Measurements from ENCODE around the gene ZFYVE28.

Gene ZFYVE28

DNA sequence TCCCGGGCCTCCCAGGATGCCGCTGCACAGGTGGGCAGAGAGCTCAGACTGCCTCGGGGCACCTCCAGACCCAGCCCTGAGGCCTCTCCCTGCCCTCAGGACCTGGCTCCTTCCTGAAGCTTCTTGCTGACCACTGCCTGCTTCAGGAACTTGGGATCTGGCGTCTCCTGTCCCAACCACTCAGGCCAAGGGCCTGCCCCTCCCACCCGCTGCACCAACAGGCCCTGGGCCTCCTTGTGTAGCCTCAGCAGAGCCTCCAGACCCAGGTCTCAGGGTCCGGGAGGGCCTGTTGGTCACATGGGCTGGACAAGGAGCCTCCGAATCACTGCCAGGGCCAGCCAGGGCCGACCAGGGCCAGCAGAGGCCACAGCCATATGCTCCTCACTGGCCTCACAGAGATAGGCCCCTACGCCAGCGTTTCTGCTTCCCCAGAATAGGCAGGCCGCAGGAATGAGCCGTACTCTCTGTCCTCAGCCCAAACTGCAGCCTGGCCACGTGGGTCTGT is 159.4 kb downstream of the ZFYVE28 start:
- H3K9me3 Mint-ChIP-seq, result no peaks in the 10 kb centered on the region
- H3K4me3 Mint-ChIP-seq, result peak overlapping the region; percentile 31 to 72
- peaks cover 16 to 17% of the 10 kb centered on the region in 2 donors for H3K4me1 Mint-ChIP-seq (ENCODE audit: low read depth in 2 of 2)
- no peaks in the 10 kb centered on the region for H3K27me3 Mint-ChIP-seq
- H3K36me3 Mint-ChIP-seq (ENCODE audit: insufficient read depth), result peaks cover 80% of the 10 kb centered on the region
- ATAC-seq (replicated peaks) (no peak), DNase-seq (no peak)
- H3K27ac Mint-ChIP-seq, result peak overlapping the region in 1 of 2 donors; percentile 29

DNA sequence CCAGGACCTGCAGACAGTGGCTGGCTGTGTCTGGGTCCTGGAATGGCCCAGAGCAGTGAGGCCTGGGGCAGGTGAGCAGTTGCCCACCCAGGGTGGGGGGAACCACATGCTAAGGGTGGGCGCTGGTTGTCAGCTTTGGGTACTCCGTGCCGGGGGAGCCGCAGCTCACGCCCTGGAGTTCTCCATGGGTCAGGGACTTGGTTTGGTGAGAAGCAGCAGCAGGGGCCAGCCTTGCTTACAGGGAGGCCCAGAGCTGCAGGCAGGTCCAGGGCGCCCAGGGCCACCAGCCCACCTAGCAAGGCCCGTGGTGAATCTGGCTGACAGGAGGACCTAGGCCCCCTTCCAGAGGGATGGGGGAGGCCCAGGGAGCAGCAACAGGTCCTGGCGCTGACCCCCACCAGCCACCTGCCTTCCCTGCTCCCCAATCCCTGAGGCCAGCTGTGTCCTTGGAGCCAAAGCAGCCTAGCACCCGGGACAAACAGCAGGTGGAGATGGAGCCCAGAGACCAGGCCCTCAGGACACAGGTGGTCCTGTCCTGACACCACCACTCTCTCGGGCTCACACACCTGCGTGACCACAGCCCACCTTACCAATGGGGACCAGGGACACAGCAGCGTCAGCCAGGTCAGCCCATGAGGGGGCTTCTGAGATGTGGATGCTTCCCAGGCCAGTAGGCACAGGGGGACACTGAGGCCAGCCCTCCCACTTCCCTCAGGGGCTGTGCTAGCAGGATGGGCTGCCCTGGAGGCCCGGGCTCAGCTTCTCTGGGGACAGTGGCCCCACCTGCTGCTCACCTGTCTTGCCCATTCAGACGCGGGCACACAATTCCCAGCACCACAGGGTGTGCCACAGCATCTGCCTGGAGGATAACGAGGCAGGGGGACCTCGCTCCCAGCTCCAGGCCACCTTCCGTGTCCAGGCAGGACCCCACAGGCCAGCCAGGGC is 160.1 kb downstream of the ZFYVE28 start:
- Mint-ChIP-seq H3K27me3 (no peaks in the 10 kb centered on the region), H3K9me3 (no peaks in the 10 kb centered on the region), H3K4me3 (peak overlapping the region in 1 of 2 donors; percentile 53), H3K4me1 (ENCODE audit: low read depth in 2 of 2) (peaks cover 16 to 17% of the 10 kb centered on the region in 2 donors), H3K36me3 (ENCODE audit: insufficient read depth) (peaks cover 86% of the 10 kb centered on the region), H3K27ac (peak overlapping the region in 1 of 2 donors; percentile 65)
- ATAC-seq (replicated peaks) (no peak), DNase-seq (no peak)

DNA sequence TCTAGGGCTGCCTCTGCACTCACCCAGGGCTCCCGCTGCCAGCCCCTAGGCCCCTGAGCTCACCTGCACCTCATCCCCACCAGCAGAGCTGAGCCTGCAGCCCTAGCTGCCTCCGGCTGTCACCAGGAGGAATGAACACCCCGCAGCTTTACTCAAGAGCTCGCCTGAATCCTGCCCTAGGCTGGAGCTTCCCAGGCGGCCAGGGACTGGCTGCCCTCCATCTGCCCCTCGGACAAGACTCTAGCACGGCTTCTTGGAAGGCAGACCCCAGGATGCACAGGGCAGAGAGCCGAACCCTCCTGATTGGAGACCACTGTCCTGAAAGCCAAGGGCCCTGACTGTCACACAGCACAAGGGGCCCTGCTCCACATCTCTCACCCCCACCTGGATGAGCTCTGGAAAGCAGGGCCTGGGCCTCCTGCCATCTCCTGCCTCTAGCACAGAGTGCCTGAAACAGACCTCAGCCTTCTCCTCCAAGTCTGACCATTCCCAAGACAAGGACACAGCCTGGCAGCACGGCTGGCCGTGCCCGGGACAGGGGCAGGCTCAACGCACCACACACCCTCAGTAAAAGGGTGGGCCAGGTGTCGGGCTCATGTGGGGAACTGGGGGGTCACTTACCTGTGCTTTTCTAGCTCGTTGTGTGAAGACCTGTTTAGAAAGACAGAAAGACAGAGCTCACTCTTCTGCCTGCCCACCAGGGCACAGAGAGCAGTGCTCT is 160.9 kb downstream of the ZFYVE28 start:
- Mint-ChIP-seq H3K4me3 (peak overlapping the region in 1 of 2 donors; percentile 53), H3K9me3 (no peaks in the 10 kb centered on the region), H3K4me1 (ENCODE audit: low read depth in 2 of 2) (peaks cover 16 to 17% of the 10 kb centered on the region in 2 donors), H3K36me3 (ENCODE audit: insufficient read depth) (peaks cover 88% of the 10 kb centered on the region), H3K27me3 (no peaks in the 10 kb centered on the region), H3K27ac (peak overlapping the region in 1 of 2 donors; percentile 93)
- ATAC-seq (replicated peaks) (no peak), DNase-seq (no peak)

DNA sequence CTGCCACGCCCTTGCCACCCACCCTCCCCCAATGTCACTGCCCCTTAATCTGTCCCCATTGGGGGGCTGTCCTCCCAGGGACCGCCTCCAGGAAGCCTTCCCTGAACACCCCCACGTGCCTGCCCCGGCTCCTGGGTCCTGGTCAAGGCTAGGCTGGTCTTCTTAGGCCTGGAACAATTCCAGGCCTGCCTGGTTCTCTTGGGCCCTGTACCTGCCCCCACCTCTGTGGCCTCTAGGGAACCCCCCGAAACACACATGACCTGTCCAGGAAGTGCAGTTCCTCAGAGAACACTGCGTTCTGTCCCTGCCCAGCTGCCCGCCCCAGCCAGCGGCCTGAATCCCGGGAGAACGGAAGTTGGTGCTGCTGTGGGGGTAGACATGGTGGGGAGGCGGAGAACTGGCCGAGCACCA is 161.7 kb downstream of the ZFYVE28 start:
- Mint-ChIP-seq H3K9me3 (no peaks in the 10 kb centered on the region), H3K4me1 (ENCODE audit: low read depth in 2 of 2) (peaks cover 16 to 17% of the 10 kb centered on the region in 2 donors), H3K27ac (peak overlapping the region in 1 of 2 donors; percentile 93), H3K4me3 (no peak overlapping the region), H3K27me3 (no peaks in the 10 kb centered on the region), H3K36me3 (ENCODE audit: insufficient read depth) (peaks cover 89% of the 10 kb centered on the region)
- no peak for ATAC-seq (replicated peaks)
- no peak for DNase-seq

DNA sequence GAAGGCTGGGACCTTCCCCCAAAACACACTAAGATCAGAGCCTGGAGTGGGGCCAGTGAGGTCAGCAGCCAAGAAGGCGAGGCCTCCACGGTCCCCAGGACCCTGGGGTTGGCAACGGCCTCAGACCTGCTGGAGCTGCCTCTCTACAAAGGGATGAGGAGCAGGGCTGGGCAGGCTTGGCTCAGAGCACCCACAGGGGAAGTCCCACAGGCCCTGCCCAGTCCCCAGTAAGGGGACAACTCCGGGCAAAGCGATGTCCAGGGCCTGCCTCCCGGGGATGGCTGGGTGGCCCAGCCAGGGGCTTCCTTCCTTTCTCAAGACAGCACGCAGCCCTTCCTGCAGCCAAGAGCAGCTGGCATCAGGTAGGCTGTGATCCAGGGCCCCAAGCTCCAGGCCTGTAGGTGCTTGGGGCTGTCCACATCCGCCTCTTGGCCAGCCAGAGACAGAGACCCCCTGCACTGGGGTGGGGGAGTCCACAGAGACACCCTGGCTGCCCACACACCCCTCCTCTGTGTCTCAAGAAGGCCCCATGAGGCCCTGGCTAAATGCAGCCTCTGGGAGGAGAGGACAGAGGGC is 162.2 kb downstream of the ZFYVE28 start:
- H3K9me3 Mint-ChIP-seq, result no peaks in the 10 kb centered on the region
- H3K4me3 Mint-ChIP-seq, result peak overlapping the region in 1 of 2 donors; percentile 10
- DNase-seq (no peak), ATAC-seq (replicated peaks) (no peak)
- peak overlapping the region in 1 of 2 donors; percentile 93 for H3K27ac Mint-ChIP-seq
- H3K4me1 Mint-ChIP-seq (ENCODE audit: low read depth in 2 of 2), result peaks cover 16 to 19% of the 10 kb centered on the region in 2 donors
- H3K27me3 Mint-ChIP-seq, result no peaks in the 10 kb centered on the region
- peaks cover 94% of the 10 kb centered on the region for H3K36me3 Mint-ChIP-seq (ENCODE audit: insufficient read depth)

DNA sequence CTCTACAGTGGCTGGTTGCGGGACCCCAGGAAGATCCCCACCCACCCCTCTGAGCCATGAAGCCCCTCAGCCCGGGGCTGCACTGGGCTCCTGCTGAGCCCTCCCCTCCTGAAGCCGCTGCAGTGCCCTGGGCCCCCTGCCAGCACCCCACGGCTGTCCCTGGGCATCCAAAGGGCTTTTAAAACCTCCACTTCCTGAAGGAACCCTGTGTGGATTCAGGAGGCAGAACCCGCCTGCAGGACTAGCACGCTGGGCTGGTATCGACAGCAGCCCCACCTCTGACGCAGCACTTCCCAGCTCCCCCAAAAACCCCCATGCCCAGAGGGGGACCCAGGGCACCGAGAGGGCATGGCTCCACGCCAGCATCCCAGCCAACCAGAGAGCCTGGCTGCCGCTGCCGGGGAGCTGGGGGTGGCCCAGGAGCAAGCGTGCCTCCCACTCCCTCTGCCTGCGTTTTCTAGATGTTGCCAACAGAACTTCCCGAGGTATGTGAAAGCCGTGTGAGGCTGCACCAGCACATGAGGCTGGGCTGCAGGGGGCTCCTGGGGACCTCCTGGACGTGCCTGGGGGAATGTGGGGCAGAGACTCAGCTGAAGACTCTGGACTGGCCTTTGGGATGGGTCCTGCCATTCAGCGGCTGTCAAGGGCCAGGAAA is 162.8 kb downstream of the ZFYVE28 start:
- ATAC-seq (replicated peaks) (no peak), DNase-seq (no peak)
- Mint-ChIP-seq H3K36me3 (ENCODE audit: insufficient read depth) (peaks cover 93% of the 10 kb centered on the region), H3K27ac (peak overlapping the region in 1 of 2 donors; percentile 93), H3K4me1 (ENCODE audit: low read depth in 2 of 2) (peaks cover 16 to 19% of the 10 kb centered on the region in 2 donors), H3K27me3 (no peaks in the 10 kb centered on the region), H3K4me3 (no peak overlapping the region), H3K9me3 (no peaks in the 10 kb centered on the region)

DNA sequence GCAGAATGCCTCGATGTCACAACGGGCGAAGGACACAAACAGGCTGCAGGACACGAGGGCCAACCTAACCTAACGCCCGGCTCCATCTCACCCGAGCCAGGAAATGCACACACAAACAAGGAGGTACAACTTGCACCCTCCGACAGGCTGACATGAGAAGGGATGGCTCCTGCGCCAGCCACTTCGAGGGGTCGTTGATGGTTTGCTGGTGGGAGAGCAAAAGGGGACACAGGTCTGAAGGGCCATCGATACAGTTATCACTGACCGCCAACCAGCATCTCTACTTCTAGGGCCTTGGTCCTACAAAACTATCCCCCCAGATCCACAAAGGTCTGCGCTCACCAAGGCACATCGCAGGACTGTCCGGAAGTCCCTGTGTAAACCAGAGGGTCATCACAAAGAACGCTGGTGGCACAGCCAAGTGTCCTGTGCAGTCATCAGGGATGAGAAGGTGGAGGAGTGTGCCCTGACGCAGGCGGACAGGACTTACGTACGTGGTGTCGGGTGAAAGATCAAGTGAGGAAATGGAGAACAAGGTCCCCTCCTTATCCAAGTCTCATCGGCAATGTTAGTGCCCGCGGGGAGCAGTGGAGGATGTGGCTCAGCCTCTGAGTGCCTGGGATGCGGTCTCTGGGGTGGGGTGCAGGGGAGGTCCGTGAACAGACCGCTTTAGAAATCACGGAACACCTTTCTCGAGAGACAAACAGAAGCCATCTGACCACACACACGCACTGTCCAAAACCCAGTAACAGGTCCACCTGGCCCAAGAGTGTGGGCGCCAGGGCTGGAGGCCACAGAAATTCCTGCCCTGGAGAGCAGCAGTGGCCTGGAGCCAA is 163.6 kb downstream of the ZFYVE28 start:
- Mint-ChIP-seq H3K27ac (peak overlapping the region; percentile 76 to 93), H3K4me3 (peak overlapping the region in 1 of 2 donors; percentile 33), H3K4me1 (ENCODE audit: low read depth in 2 of 2) (peaks cover 16 to 19% of the 10 kb centered on the region in 2 donors)

DNA sequence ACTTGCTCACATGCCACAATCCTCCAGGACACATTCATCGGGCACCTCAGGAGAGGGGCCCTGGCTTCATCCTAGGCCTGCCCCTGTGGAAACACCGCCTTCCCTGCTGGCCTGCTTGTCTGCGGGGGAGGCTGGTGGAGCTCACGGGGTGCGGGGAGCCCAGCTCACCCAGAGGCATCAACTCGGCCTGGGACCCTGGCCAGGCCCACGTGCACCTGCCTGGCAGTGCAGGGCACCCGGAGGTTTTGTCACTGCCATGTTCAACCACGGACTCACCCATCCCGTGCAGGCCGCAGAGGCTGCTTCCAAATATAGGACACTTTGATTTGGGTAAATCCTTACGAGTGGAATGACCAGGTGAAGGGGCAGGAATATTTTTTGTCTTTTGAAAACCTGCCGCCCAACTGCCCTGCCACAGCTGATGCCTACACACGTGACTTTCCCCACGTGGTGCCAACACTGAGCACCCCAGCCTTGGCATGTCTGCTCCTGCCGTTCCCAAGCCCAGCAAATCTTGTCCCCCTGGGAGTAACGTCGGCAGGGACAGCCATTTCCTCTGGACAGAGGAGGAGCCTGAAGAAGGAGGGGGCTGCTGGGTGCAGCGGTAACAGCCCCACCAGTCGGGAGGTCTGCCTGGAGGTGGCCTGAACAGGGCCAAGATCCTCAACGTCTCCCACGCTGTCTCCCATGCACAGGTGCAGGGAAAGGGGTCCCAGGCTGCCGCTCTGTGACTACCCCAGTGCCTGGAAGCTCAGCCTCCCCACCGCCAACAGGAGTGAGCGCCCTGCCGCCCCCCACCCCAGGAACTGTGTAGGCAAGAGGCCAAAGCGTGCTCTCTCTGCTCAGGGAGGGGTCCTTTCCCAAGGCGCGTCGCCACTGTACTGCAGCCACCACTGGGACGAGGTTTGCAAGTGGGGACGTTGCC is 165.0 kb downstream of the ZFYVE28 start:
- Mint-ChIP-seq H3K4me1 (ENCODE audit: low read depth in 2 of 2) (peaks cover 16% of the 10 kb centered on the region in 2 donors), H3K4me3 (peak overlapping the region in 1 of 2 donors; percentile 19), H3K27ac (peak overlapping the region; percentile 76 to 93), H3K36me3 (ENCODE audit: insufficient read depth) (peaks cover 96% of the 10 kb centered on the region), H3K27me3 (no peaks in the 10 kb centered on the region), H3K9me3 (no peaks in the 10 kb centered on the region)
- ATAC-seq (replicated peaks), result no peak
- no peak for DNase-seq

More for the DNA sequence above, 163.6 kb downstream of the ZFYVE28 start:
- no peaks in the 10 kb centered on the region for H3K9me3 Mint-ChIP-seq
- peaks cover 96% of the 10 kb centered on the region for H3K36me3 Mint-ChIP-seq (ENCODE audit: insufficient read depth)
- no peaks in the 10 kb centered on the region for H3K27me3 Mint-ChIP-seq
- ATAC-seq (replicated peaks), result no peak
- no peak for DNase-seq

DNA sequence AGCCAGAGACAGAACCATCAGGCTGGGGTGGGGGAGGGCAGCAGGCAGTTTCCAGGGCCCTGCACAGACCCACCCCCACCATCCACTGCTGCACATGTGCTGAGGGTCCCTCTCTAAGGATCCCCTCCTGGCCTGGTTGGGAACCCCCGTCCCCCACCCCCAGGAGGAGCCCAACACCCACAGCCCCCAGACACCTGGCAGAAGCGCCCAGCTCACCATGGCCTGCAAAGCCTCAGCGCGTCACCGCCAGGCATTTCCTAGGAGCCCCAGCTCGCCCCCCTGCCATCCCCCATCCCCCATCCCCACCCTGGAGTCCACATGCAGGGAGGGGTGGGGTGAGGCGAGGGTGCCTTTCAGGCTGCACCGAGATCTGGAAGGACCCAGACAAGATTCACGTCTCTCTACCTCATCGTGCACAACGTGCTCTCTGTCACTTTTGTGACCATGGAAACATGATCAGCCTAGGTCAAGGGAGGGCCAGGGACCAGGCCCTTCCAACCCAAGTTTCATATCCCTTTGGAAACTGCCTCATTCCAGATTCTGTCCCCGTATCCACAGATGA is 165.8 kb downstream of the ZFYVE28 start:
- peaks cover 16% of the 10 kb centered on the region in 2 donors for H3K4me1 Mint-ChIP-seq (ENCODE audit: low read depth in 2 of 2)
- peak overlapping the region; percentile 76 to 93 for H3K27ac Mint-ChIP-seq
- ATAC-seq (replicated peaks) (no peak), DNase-seq (no peak)
- H3K36me3 Mint-ChIP-seq (ENCODE audit: insufficient read depth), result peaks cover 97% of the 10 kb centered on the region
- H3K9me3 Mint-ChIP-seq, result no peaks in the 10 kb centered on the region
- H3K4me3 Mint-ChIP-seq, result peak overlapping the region in 1 of 2 donors; percentile 19
- no peaks in the 10 kb centered on the region for H3K27me3 Mint-ChIP-seq

DNA sequence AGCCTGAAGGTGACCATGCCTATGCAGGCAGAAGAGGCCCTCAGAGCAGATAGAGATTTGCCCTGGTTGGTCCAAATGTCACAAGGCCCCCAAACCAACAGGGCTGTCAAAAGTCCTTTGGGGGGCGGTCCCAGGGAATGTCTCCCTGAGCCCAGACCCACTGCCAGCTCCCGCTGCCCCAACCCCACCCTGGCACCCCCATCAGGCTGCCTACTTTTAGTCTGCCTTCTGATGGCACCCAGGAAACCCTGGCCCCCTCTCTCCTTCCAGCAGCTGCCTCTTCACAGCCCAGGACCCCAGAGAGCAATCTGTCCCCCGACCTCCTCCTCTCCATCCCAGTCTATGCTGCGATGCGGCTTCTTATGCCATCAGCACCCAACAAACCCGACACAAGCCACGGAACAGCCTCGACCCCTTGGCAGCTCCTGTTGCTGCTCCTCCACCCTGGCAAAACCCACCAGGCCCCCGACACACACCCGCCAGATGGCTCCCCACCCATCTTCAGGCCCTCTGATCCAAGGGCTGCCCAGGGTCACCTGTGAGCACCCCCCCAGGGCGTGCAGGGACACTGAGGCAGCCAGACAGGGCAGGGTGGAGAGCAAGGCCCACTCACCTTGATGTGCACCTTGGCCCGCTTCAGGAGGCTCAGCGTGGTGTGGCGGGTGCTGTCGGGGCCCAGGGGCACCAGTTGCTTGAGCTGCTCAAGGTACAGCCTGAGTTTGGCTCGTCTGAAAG is 166.5 kb downstream of the ZFYVE28 start:
- Mint-ChIP-seq H3K36me3 (ENCODE audit: insufficient read depth) (peaks cover 96% of the 10 kb centered on the region), H3K27me3 (no peaks in the 10 kb centered on the region), H3K9me3 (no peaks in the 10 kb centered on the region), H3K4me1 (ENCODE audit: low read depth in 2 of 2) (peaks cover 13 to 15% of the 10 kb centered on the region in 2 donors), H3K27ac (peak overlapping the region in 1 of 2 donors; percentile 93), H3K4me3 (peak overlapping the region in 1 of 2 donors; percentile 36)
- ATAC-seq (replicated peaks) (no peak), DNase-seq (no peak)
